IPS-NIHi7 (cell line): ENCODE measurements around the gene SIPA1L3.
"Not testable (repeated sequence)": the region's sequence is repeated elsewhere in the genome, so short reads cannot be mapped to it uniquely, and the experiment has no call there.

Source experiments
- DNase-seq: peaks from one replicate; pipeline ENCODE4 v3.0.0; 2012; ENCODE audit warnings: mixed read lengths; ENCODE audit errors: extremely low spot score

SIPA1L3 gene

DNA sequence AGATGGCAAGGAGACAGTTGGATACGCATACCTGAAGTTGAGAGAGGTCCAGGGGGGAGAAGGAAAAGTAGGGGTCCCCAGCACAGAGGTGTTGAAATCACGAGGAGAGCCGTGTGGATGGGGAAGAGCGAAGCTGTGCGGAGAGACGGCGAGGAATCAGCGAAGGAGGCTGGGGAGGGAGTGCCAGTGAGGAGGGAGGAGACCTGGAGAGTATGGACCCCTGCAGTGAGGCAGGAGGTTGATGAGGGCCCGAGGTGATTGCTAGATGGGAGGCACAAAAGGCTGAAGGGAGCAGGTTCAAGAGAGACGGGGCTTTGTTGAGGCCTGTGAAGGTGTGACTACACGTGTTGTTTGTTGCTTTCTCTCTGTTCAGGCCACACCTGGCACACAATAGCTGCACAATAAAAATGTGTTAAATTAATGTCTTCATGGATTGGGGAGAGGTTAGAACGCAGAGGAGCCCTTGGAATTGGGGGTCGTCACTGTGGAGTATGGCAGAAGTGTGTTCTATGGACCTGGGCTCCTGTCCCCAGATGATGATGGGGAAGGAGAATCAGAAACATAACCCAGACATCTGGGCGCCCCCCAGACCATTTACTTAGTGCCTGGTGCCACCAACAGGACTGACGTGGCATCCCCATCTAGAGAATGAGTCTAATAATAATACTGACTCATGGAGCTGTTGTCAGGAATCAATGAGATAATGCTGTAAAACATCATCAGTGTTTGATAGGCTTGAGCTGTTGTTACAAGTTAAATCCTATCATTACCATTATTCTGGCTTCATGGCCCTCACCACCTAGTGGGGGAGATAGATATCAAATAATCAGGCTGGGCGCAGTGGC, 137.5 kb downstream of the SIPA1L3 start:
- peak; percentile 50 for DNase-seq

DNA sequence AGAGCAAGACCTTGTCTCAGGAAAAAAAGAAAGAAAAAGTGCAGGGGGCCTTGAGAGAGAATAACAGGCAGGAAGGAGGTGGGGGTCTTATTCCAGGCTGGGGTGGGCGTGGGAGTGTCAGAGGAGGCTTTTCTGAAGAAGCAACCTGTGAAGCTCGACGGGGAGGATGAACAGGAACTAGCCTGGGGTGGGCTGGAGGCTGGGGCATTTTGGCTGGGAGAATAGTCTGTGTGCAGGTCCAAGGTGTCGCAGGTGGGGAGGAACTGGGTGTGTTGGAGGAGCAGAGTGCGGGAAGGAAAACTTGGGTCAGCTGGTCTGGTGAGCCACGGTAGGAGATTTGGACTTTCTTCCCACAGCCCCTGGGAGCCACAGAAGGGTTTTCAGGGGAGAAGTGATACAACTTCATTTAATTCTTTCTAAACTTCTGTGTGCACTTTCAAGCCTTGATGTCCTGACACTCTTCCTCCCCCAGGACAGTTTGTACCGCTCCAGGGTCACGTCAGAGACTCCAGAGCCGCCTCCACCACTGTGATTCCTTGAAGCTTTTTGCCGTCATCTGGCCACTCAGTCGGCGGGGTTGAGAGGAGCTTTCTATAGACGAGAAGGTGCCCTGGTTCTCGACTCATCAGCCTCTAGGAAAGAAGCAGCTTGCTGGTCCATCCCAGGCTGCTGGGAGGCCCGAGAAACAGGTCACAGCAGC, 138.7 kb downstream of the SIPA1L3 start:
- no peak for DNase-seq

DNA sequence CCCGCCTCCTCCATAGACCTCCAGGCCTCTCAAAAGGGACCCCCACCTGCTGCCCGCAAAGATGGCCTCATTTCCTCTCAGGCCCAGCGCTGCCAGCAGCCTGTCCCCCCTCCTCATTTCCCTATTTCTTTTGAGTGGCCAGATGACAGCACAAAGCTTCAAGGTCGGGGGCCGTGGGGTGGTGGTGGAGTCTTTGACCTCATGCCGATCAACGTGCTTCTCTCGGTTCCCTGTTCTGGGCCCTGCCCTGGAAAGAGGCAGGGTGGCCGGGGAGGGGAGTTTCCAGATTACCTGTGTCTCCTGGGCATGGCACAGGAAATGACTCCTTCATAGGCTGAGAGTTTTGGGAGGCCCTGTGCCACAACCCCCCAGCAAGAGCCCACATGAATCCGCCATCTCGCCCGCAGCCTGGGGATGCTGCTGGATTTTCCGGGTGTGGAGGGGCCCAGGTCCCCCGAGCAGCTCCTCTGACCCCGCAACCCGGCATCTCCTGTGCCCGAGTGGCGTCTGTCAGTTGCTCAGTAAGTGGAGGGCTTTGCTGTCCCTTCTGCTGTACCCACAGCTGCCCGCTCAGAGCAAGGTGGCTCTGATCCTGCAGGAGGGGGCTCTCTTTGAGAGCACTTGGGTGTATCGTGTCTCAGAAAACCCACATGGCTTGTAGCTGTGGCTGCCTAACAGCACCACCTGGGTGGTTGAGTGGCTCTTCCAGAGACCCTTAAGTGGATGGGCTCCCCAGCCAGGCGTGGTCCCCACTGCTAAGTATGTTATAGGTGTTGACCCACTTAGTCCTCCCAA, 139.4 kb downstream of the SIPA1L3 start:
- no peak for DNase-seq

DNA sequence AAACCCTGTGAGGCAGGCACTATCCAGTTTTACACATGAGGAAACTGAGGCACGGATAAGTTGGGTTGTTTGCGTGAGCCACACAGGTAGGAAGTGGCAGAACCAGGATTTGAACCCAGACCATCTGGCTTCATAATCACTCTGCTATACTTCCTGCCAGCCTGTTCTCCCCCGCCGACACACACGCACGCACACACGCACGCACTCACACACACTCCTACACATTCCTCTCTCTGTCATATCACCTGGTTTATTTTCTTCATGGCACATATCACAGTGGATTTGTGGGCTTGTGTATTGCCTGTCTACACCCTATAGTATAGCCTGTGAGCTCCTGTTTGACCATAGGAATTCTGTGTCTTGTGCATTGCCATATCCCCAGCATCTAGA, 140.0 kb downstream of the SIPA1L3 start:
- DNase-seq = no peak

DNA sequence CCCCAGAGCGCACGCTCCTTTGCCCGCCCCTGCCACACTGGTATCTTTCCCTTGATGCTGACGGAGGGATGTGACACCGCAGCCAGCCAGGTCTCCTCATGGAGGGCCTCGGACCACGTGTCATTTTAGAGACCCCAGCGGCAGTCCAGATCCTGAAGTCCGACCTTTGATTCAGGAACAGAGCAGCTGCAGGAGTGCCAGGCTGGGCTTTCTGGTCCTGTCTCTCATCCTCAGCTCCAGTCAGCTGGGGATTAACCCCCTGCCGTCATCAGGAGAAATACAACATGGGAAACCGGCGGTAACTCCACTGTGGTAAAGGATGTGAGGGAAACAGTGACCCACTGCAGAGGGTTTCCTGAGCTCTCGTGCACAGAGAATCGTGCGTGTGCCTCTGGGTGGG, 140.6 kb downstream of the SIPA1L3 start:
- no peak for DNase-seq

DNA sequence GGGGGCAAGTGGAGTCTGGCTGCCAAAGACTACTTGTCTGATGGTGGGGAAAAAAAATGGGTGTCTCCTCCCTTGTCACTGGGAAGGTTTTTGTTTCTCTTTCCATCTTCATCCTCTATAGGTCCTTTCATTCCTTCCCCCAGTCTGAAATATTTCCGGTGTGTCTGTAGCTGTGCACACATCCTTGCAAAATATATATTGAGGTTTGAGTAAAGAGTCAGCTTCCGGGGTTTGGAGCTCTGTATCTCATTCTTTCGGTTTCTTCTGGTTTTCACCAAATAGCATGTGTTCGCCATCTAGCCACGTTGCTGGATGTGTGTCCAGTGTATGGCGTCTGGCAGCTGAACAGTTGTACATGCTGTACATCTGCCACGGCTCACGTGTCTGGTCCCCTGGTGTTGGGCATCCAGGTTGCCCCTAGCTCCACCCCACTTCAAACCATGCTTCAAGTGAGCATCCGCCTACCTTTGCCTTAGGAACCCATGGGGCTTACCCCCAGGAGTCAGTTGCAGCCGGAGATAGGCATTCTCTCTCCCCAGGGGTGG, 142.2 kb downstream of the SIPA1L3 start:
- no peak for DNase-seq

DNA sequence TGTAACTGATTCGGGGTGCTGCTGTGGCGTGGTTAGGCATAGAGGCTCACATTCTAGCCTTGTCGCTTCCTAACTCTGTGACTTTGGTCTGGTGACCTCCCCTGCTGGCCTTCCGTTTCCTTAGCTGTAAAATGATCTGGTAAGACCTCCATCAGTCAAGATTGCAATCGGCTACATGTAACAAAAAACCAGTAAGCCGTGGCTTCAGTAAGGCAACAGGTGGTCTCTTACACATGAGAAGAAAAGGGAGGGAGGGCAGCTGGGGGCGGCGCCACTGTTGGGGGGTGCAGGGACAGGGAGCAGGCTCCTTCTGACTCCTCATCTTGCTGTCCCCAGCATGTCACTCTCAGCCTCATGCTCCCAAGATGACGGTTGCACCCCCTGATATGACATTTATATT, 148.0 kb downstream of the SIPA1L3 start:
- DNase-seq = no peak

DNA sequence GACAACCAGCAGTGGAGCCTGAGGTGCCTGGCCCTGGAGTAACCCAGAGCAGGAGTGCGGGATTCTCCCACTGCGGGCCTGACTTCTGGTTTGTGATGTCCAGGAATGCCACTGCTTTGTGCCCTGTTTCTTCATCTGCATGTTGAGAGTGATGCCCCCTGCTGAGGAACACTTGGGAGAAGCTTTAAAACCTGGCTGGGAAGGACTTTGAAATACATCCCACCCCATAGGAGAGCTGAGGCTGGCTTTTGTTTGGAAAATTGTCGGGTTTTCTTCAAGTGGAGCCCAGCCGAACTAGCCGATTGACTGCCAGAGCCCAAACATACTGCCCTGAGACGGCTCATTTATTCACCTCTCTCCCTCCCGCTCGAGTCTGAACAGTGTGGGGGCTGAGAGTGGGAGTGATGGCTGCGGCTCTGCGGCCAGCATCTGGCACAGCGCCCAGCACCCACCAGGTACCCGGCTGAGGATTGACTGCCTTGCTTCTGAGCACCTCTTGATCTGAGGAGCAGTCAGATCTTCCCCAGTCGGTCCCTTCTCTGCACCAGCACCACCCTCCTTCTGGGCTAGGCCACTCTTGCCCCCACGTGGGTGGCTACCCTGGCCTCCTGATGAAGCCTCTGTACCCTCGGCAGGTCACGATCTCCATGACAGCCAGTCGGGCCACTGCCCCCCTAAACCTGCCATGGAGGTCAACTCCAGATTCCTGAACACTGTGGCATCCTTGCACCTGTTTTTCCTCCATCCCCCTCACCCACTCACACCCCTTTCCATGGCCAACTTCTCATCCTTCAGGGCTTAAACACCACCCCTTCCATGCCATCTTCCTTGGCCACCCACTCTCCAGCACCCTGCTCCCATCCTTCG, 148.9 kb downstream of the SIPA1L3 start:
- no peak for DNase-seq

DNA sequence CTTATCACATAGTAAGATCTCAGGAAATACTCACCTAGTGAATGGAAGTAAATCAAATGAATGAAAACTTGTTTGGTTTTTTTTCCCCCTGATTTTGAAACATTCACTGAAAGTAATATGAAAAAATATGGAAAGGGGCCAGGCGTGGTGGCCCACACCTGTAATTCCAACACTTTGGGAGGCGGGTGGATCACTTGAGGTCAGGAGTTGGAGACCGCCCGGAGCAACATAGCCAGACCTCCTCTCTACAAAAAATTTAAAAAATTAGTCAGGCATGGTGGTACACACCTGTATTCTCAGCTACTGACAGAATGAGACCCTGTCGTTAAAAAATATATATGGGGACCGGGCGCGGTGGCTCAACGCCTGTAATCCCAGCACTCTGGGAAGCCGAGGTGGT, 149.6 kb downstream of the SIPA1L3 start:
- no peak for DNase-seq

DNA sequence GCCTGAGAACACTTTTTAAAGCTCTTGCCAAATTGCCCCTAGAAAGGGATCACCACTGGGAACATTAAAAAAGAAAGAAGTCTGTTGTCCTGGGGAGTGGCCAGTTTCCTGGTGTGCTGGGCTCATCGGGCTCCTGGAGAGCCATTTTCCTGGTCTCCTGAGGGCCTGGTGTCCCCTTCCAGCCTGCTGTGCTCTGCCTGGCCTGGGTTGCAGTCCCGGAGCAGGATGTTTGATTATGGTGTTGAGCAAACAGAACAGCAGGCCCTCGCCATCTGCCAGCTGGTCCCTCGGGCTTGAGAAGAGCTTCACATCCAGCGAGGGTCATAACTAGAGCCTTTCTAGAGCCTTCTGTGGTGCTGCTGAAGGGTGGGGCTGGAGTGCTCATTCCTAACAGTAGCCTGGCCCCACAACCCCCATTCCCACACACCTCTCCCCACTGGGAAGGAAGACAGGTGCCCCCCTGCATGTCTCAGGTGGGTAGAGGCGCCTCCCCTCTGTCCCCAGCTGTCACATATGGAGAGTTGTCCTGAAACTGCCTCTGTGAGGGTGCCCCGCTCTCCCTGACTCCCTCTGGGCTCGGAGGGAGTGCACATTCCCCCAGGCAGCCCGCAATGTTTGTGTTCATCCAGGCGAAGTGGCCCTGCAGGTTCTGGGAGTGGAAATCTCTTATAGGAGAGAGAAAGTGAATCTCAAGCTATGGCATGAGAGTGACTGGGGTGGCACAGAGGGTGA, 151.1 kb downstream of the SIPA1L3 start:
- no peak for DNase-seq

DNA sequence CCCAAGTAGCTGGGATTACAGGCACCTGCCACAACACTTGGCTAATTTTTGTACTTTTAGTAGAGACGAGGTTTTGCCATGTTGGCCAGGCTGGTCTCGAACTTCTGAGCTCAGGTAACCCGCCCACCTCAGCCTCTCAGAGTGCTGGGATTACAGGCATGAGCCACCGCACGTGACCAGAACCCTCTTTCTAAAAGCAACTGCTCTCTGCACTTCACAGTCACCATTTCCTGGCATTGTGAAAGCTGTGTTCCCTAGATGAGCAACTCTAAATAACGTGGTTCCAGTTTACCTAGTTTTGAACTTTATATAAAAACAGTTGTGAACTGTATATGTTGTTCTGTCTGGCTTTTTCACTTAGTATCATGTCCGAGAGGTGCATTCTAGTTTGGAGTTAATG, 152.9 kb downstream of the SIPA1L3 start:
- no peak for DNase-seq

DNA sequence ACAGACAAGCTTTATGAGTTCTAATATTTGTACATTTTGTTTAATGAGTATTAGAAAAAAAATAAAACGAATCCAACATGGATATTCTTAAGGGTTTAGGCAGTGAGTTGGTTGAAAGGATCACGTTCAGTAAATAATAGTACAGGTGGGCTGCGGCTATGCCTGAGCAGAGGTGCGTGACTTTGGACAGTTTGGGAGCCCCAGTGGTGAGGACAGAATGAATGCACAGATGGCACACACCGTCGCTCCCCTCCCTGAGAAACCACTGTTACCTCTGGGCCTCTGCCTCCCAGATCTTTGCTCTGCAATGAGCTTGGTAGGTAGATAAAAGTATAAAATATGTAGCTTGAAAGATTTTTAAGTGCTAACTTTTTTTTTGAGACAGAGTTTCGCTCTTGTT, 153.3 kb downstream of the SIPA1L3 start:
- DNase-seq = no peak

DNA sequence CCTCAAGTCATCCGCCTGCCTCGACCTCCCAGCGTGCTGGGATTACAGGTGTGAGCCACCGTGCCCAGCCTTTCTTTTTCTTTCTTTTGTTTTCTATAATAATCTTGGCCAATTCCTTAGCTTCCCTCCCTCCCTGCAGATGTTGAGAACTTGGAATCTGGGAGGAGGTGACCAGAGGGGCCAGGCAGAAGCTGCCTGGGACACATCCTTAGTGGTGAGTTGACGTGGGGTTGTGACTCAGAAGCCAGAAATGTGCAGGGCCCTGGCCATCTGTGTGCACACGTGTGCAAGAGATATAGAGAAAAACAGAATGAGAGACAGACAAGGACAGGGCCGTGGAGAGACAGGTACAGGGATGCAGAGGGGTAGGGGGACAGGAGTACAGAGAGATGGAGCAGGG, 154.3 kb downstream of the SIPA1L3 start:
- DNase-seq = no peak

DNA sequence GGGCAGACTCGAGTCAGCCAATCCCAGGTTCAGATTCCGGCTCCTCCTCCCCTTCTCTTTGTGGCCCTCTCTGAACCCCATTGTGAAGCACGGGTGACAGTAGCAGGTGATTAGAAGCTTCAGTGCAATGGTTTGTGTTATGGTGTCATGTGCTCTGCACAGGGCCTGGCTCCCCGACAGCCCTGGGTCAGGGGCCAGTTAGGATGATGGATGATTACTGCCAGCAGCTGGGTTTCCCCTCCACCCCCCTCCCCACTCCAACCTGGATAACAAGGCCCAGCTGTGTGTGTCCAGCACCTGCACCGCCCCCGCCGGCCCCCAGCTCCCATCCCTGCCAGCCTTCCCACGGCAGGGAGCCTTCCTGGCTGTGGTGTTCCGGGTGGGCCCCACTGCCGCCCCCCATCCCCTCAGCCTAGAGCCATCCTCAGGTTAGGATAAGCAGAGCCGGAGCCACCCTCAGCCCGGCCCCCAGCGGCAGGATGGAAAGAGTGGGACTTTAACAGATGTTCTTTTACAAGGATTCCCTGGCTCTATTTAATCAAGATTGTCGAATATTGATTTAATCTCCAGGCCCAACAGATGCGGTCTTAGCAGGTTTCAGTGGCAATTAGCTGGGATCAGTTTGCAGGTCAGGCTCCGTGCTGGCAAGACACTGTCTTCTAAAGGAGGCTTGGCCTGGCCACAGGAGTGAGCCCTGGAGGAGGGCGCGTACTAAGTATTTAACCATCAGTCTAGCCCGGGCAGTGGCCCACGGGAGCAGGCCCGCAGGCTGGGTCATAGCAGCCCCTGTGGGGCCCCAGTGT, 156.2 kb downstream of the SIPA1L3 start:
- DNase-seq = no peak

DNA sequence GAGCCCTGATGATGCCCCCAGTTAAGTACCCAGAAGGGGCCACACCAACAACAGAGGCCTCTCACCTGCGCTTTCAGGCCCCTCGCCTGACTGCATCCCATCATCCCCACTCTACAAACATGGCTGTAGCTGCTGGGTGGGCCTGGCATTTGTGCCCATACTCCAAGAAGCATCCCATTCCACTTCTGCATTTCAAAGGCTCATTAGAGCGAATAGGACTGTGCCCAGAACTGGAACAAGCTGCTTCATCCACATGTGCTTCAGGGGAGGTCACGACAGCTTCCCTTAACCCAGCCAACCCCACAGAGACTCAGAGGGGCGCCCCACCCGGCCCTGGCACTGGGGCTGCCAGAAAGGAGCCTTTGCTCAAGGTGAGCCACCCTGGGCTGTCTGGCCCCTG, 156.9 kb downstream of the SIPA1L3 start:
- no peak for DNase-seq

DNA sequence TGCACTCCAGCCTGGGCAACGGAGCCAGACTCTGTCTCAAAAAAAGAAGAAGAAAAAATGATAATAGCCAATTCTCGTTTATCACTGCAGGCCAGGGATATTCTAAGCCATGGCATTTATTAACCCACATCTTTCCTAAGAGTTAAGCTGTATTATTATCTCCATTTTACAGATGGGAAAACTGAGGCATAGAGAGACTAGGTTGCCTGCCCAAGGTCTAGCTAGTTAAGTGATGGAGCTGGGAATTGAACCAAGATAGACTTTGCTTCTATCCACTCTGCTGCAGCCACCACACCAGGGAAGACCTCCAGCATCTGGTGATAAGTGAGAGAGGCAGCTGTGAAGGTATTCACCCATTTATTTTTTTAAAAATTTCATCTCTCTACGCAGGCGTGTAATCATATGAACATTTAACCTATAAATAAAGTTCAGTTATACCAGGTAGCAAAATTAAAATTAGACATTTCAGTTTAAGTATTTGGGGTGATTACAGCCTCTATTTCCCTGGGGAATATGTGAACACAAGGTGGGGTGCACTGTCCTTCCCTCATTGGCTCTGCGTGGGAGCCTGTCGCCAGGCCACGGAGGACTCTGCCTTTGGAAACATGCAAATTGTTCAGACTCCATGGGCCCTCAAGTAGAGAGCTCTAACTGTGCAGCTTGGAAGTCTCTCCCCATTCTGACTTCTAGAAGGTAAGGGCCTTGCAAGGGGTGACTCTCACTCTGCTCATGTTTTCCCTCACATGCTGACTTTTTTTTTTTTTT, 157.8 kb downstream of the SIPA1L3 start:
- no peak for DNase-seq

DNA sequence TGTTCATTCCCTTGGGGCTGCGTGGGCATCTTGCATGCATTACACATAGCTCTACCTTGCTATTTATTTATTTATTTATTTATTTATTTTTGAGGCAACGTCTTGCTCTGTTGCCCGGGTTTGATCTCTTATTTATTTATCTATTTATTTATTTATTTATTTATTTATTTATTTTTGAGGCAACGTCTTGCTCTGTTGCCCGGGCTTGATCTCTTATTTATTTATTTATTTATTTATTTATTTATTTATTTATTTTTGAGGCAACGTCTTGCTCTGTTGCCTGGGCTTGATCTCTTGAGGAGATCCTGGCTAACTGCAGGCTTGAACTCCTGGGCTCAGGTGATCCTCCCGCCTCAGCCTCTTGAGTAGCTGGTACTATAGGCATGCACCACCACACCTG, 158.8 kb downstream of the SIPA1L3 start:
- DNase-seq = not testable (repeated sequence)

DNA sequence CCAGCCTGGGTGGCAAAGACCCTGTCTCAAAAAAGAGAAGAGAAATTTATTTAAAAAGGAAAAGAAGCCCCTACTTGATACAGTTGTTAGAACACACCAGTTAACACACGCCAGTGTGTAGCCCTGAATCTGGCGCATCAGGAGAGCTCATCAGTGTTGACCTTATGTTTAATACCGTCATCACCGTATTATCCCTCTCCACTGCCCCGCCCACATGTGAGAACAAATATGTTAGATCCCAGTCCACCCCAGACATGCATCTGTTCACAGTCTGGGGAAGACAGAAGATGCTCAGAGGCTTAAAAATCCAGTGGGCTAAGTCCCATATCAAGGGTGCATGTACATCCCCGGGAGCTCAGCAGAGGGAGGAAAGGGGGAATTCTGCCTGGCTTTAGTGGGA, 161.8 kb downstream of the SIPA1L3 start:
- DNase-seq = no peak

DNA sequence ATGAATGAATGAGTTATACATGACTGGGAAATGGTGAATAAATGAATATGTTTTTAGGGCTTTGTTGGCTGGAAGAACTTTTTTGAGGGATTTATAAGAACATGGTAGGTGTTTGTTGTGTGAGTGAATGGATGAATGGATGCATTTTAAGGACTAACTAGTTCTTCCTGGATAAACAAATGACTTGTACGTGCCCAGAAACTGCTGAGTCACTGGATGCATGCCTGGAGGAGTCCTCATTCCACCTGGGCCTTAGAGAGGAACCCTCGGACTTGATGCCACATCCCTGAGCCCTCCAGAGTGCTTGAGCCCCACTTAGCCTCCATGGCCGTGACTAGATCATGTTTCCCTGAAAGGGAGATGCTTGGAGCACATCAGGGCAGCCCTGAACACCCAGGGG, 163.6 kb downstream of the SIPA1L3 start:
- DNase-seq = no peak
